ENCODE measurements around the gene COMMD10. TPM values are rescaled to one million over a fixed set of nuclear protein-coding genes. Genes with fewer than 3 reads are reported as not detected.
A peak's percentile ranks its signal among the peaks of the same experiment; 100 is the strongest.

The COMMD10 gene
- total RNA-seq, 1 donor from 2014 or later, result 33.7 TPM

DNA sequence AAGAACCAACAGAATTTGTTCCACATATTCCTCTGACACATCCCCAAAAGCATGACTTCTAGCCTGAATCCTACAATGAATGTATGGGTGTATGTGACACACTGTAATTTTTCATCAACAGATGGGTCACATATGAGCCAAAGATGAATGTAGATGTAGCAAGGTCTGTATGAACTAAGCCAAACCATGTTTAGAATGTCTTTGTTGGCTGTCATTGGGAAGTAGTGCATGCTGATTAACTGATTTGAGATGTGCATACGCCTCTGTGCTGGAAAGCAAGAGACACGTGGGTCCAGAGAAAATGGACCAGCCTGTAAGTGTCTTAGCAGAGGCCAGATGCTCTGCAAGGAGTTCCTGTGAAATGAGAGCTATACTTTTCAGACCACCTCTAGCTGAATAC lies 222.0 kb downstream of the COMMD10 start:
- intact Hi-C loops (cut with DNase I), result no loop called here
- ATAC-seq (no peak), DNase-seq (ENCODE audit: missing footprints) (no peak)

DNA sequence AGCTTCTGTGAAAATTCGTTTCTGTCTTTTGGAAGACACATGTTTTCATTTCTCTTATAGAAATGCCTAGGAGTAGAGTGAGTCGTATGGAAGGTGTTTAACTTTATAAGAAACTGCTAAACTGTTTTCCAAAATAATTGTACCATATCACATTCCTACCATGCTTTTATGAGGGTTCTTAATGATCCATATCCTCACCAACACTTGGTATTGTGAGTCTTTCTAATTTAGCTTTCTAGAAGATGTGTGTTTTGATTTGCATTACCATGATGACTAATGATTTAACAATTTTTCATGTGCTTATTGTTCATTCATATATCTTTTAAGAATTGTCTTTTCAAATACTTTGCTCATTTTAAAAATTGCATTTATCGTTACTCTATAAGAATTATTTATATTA lies 223.6 kb downstream of the COMMD10 start:
- DNase-seq (ENCODE audit: missing footprints) (no peak), ATAC-seq (no peak)
- intact Hi-C loops (cut with DNase I), result no loop called here

- intact Hi-C loops (cut with DNase I), result no loop called here
- DNase-seq (ENCODE audit: missing footprints) (no peak), ATAC-seq (no peak)
Measured at GRCh38 chr5:116313366-116313765, 228.5 kb downstream of the COMMD10 start.

DNA sequence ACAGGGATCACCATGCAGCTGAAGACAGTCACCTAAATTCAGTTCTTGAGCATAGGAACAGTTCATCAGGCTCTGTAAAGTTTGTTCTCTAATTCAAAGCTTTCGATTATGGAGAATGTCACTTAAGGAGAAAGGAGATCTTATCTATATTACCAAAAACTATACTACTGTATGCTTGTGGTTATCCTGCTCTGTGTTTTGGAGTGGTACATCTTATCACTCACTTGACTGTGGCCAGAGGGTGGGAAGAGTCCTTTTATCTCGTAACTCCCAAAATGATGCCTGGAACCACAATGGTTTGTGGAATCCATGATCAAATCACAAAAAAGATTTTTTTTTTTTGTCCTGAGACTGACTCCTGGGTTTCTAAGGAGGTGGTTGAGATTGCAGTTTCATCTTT lies 230.7 kb downstream of the COMMD10 start:
- no peak for ATAC-seq

DNA sequence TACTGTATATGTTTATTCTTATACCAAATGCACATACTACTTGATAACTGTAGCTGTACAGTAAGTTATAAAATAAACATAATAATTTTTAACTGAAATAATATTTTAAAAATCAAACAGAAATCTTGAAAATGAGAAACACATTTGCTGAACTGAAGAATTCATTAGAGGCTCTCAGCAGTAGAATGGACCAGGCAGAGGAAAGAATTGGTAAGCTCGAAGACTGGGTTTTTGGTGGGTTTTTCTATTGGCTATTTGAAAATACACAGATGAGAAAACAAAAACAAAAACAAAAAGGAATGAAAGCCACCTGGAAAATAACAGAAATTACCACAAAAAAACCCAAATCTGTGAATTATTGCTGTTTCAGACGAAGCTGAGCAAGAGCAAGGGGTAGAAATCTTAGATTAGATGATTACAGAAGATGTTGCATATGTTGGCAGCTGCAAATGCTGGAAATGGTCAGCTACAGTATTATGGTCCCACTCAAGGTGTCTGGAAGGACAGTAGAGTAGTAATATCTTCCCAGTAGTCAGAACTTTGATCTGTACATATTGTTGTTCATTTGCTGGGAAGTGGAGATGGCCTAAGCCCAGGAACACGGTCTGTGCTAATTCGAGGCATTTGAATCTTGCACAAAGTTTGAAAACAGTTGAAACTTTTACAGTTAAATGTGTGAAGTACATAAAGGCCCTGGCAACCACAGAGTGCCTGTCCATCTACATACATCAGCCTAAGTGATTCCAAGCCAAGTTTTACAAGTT lies 233.4 kb downstream of the COMMD10 start:
- ATAC-seq, result no peak
- DNase-seq (ENCODE audit: missing footprints), result no peak
- intact Hi-C loops (cut with DNase I), result no loop called here

More for the DNA sequence above, 230.7 kb downstream of the COMMD10 start:
- no peak for DNase-seq (ENCODE audit: missing footprints)
- intact Hi-C loops (cut with DNase I), result no loop called here

DNA sequence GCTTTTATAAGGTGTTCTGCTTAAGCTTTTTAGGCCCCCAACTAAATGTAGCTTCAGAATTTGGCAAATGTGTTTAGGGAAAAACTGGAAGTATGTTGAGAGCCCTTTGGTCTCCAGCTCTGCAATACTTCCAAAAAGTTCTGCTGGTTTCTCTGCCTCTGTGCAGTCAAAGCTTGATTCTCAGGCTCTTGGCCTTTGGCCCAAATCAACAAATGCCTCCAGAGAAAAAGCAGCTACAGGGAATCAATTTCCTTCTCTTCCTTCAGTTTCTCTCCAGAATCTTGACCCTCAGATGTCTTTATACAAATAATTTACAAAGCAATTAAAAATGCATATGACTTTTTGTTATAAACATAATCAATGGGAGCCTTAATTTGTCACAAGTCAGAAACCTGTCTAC lies 235.7 kb downstream of the COMMD10 start:
- DNase-seq (ENCODE audit: missing footprints) (no peak), ATAC-seq (no peak)
- intact Hi-C loops (cut with DNase I), result no loop called here

- intact Hi-C loops (cut with DNase I), result no loop called here
- ATAC-seq (no peak), DNase-seq (ENCODE audit: missing footprints) (peak; percentile 27)
Measured at GRCh38 chr5:116329503-116329902, 244.7 kb downstream of the COMMD10 start.

DNA sequence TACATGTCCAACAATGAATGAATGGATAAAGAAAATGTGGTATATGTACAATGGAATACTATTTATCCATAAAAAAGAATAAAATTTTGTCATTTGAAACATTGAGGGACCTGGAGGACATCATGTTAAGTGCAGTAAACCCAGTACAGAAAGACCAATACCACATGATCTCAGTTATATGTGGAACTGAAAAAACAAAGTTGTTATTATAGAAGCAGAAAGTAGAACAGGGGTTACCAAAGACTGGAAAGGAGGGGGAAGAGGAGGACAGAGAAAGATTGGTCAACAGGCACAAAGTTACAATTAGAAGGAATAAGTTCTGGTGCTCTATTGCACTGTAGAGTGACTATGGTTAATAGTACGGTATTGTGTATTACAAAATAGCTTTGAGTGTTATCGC lies 256.0 kb downstream of the COMMD10 start:
- DNase-seq (ENCODE audit: missing footprints), result no peak
- intact Hi-C loops (cut with DNase I), result no loop called here
- no peak for ATAC-seq

Other genes with a start within 250 kb of the COMMD10 start
- 23.5 TPM for gene ATG12, start 243.5 kb upstream of the COMMD10 start, total RNA-seq
- 61.9 TPM for gene AP3S1, start 243.1 kb upstream of the COMMD10 start, total RNA-seq
- 1.3 TPM for gene LVRN, start 122.5 kb upstream of the COMMD10 start, total RNA-seq
- not detected for gene ARL14EPL, start 52.6 kb upstream of the COMMD10 start, total RNA-seq